CD14-positive monocyte (primary cell): ENCODE data around the gene NOPCHAP1. TPM values are rescaled to one million over a fixed set of nuclear protein-coding genes. Genes with fewer than 3 reads are reported as not detected.

Source experiments
- DNase-seq, 3 donors: peaks; one replicate each; pipeline ENCODE4 v3.0.0-alpha.2; 2011 to 2022
- H2AFZ ChIP-seq: 2 replicates; pipeline ENCODE4 v1.6.0; 2012; ENCODE audit warnings: mild to moderate bottlenecking, low read depth, low read length, inconsistent platforms; ENCODE audit not compliant: insufficient read depth, poor library complexity, severe bottlenecking
- H3K27ac ChIP-seq, 2 donors: 1 replicate in 1 of 2; 2 replicates in 1 of 2; pipeline ENCODE4 v1.5.1; 2012 to 2013; ENCODE audit warnings: low read length in 2 of 2, control low read depth in 1 of 2, inconsistent platforms in 1 of 2, low read depth in 1 of 2, mild to moderate bottlenecking in 1 of 2
- H3K27me3 ChIP-seq, 2 donors: one replicate each; pipeline versions ENCODE4 v1.6.0 to v1.6.1; 2011 to 2013; ENCODE audit warnings: low read length in 2 of 2; ENCODE audit not compliant: control insufficient read depth in 2 of 2, insufficient read depth in 2 of 2
- H3K36me3 ChIP-seq, 2 donors: replicated peaks in 1 of 2; 1 replicate in 1 of 2; 2 replicates in 1 of 2; pipeline versions ENCODE4 v1.5.1 to v1.6.1; 2012 to 2013; ENCODE audit warnings: low read length in 2 of 2, control low read depth in 1 of 2, inconsistent platforms in 1 of 2, mild to moderate bottlenecking in 1 of 2; ENCODE audit not compliant: insufficient read depth in 2 of 2, control insufficient read depth in 1 of 2
- H3K4me1 ChIP-seq, 2 donors: 1 replicate in 1 of 2; 2 replicates in 1 of 2; pipeline versions ENCODE4 v1.5.1 to v1.6.1; 2012 to 2013; ENCODE audit warnings: low read length in 2 of 2, control low read depth in 1 of 2, inconsistent platforms in 1 of 2, mild to moderate bottlenecking in 1 of 2, moderate library complexity in 1 of 2; ENCODE audit not compliant: insufficient read depth in 2 of 2, control insufficient read depth in 1 of 2
- H3K4me2 ChIP-seq: replicated peaks from 2 replicates; pipeline ENCODE3; 2012; ENCODE audit warnings: low read length, moderate library complexity, mild to moderate bottlenecking; ENCODE audit not compliant: poor library complexity, severe bottlenecking; ENCODE audit errors: extremely low read depth
- H3K4me3 ChIP-seq, 3 experiments: fragments of 200-600 bp in 1 of 3; sonication (generic) in 1 of 3; replicated peaks in 1 of 3; 1 replicate in 2 of 3; 2 replicates in 1 of 3; pipeline ENCODE4 v1.5.1; 2011 to 2013; ENCODE audit warnings: low read length in 3 of 3, mild to moderate bottlenecking in 3 of 3, control low read depth in 2 of 3, low read depth in 2 of 3, inconsistent platforms in 1 of 3, moderate library complexity in 1 of 3
- H3K79me2 ChIP-seq: 2 replicates; pipeline ENCODE4 v1.6.0; 2012; ENCODE audit warnings: mild to moderate bottlenecking, control low read depth, inconsistent platforms, low read length, moderate library complexity; ENCODE audit not compliant: insufficient read depth
- H3K9ac ChIP-seq: 2 replicates; pipeline ENCODE4 v1.6.0; 2017; ENCODE audit warnings: low read length, mild to moderate bottlenecking; ENCODE audit not compliant: insufficient read depth, poor library complexity, severe bottlenecking
- H3K9me3 ChIP-seq, 2 donors: replicated peaks in 1 of 2; 1 replicate in 1 of 2; 2 replicates in 1 of 2; pipeline versions ENCODE4 v1.5.1 to v1.6.1; 2012 to 2013; ENCODE audit warnings: low read length in 2 of 2, control low read depth in 1 of 2; ENCODE audit not compliant: control insufficient read depth in 1 of 2, insufficient read depth in 1 of 2
- H4K20me1 ChIP-seq: 2 replicates; pipeline ENCODE4 v1.6.0; 2012; ENCODE audit warnings: mild to moderate bottlenecking, low read length, control low read depth, moderate library complexity; ENCODE audit not compliant: insufficient read depth
- H3K27ac Mint-ChIP-seq, 7 donors: one replicate each; pipeline ENCODE4 v1.8.0; 2020; ENCODE audit warnings: mild to moderate bottlenecking in 7 of 7, mixed read lengths in 7 of 7, moderate library complexity in 6 of 7, inconsistent platforms in 2 of 7
- H3K27me3 Mint-ChIP-seq, 3 donors: one replicate each; pipeline ENCODE4 v1.8.0; 2021 to 2022; ENCODE audit warnings: low read depth in 3 of 3, mild to moderate bottlenecking in 3 of 3, mixed read lengths in 3 of 3, moderate library complexity in 3 of 3, inconsistent platforms in 1 of 3
- H3K36me3 Mint-ChIP-seq, 2 donors: one replicate each; pipeline ENCODE4 v1.8.0; 2020; ENCODE audit warnings: mixed read lengths in 2 of 2, inconsistent platforms in 1 of 2, mild to moderate bottlenecking in 1 of 2
- H3K4me1 Mint-ChIP-seq: one replicate; pipeline ENCODE4 v1.8.0; 2020; ENCODE audit warnings: mild to moderate bottlenecking, mixed read lengths
- H3K4me3 Mint-ChIP-seq, 2 donors: one replicate each; pipeline ENCODE4 v1.8.0; 2020; ENCODE audit warnings: mild to moderate bottlenecking in 2 of 2, mixed read lengths in 2 of 2, moderate library complexity in 1 of 2
- H3K9me3 Mint-ChIP-seq, 7 donors: one replicate each; pipeline ENCODE4 v1.8.0; 2020 to 2022; ENCODE audit warnings: mixed read lengths in 7 of 7, mild to moderate bottlenecking in 6 of 7, moderate library complexity in 6 of 7, inconsistent platforms in 2 of 7
- CTCF ChIP-seq: fragments of 200-600 bp; IDR thresholded peaks from one replicate; pipeline ENCODE4 v1.8.0; 2022; ENCODE audit warnings: antibody characterized with exemption, mild to moderate bottlenecking
- WGBS: methylation state at CpG from one replicate; pipeline ENCODE4 v1.1.5; 2013; ENCODE audit warnings: missing lambda C conversion rate; ENCODE audit not compliant: insufficient coverage; 5-methylcytosine and 5-hydroxymethylcytosine counted together
- intact Hi-C, 2 donors: fragments of 100-400 bp; cut with micrococcal nuclease; formaldehyde crosslinking; loops; one replicate each; pipeline versions ENCODE4 v1.15.0 to v1.15.1; 2023
- polyA plus RNA-seq, 3 donors: library from polyadenylated mRNA; depleted of rRNA in 1 of 3; unstranded in 2 of 3; stranded (reverse) in 1 of 3; fragments of 300-500 nt in 2 of 3; fragments of >200 nt in 1 of 3; fragmentation: Illumina TruSeq in 2 of 3; gene quantifications; 1 replicate in 2 of 3; 2 replicates in 1 of 3; pipeline ENCODE4 v1.2.3, GENCODE V29; 2012 to 2021

NOPCHAP1 gene
- polyA plus RNA-seq, 3 donors, result 2.6 to 14.0 (median 12.0) TPM

- Histone ChIP-seq H3K27ac (no peak overlapping the region), H3K9ac (no peak overlapping the region), H4K20me1 (no peaks in the 10 kb centered on the region), H3K4me1 (peaks cover 33 to 36% of the 10 kb centered on the region in 2 donors), H3K4me3 (no peak overlapping the region), H3K36me3 (peaks cover 25 to 70% of the 10 kb centered on the region in 2 donors), H3K9me3 (no peaks in the 10 kb centered on the region), H2AFZ (no peak overlapping the region), H3K27me3 (no peaks in the 10 kb centered on the region), H3K4me2 (no peak overlapping the region), H3K79me2 (no peaks in the 10 kb centered on the region)
- no peaks in the 10 kb centered on the region for H3K27me3 Mint-ChIP-seq
- peaks cover 35% of the 10 kb centered on the region for H3K4me1 Mint-ChIP-seq
- no peak overlapping the region for H3K4me3 Mint-ChIP-seq
- WGBS, result 89% methylated on average over 7 of the region's 7 CpGs
- no peak overlapping the region for H3K27ac Mint-ChIP-seq
- peaks cover 73 to 85% of the 10 kb centered on the region in 2 donors for H3K36me3 Mint-ChIP-seq
- intact Hi-C loops, result no loop called here
- DNase-seq, result no peak
- no peak for TF ChIP-seq CTCF
- peaks cover 0 to 2% (median 0%) of the 10 kb centered on the region in 7 donors for H3K9me3 Mint-ChIP-seq
These were observed 13.2 kb downstream of the NOPCHAP1 start for GRCh38 chr12:104999347-104999685.

- Histone ChIP-seq H3K9ac (no peak overlapping the region), H3K9me3 (no peaks in the 10 kb centered on the region), H4K20me1 (no peaks in the 10 kb centered on the region), H3K27ac (no peak overlapping the region), H3K79me2 (no peaks in the 10 kb centered on the region), H3K4me1 (peaks cover 24 to 25% of the 10 kb centered on the region in 2 donors), H3K4me2 (no peak overlapping the region), H3K36me3 (peaks cover 23 to 73% of the 10 kb centered on the region in 2 donors), H3K4me3 (no peak overlapping the region), H3K27me3 (no peaks in the 10 kb centered on the region), H2AFZ (no peak overlapping the region)
- DNase-seq, result no peak
- H3K4me1 Mint-ChIP-seq, result peaks cover 25% of the 10 kb centered on the region
- no peaks in the 10 kb centered on the region for H3K27me3 Mint-ChIP-seq
- intact Hi-C loops, result no loop called here
- H3K36me3 Mint-ChIP-seq, result peaks cover 76 to 81% of the 10 kb centered on the region in 2 donors
- no peak overlapping the region for H3K4me3 Mint-ChIP-seq
- H3K27ac Mint-ChIP-seq, result no peak overlapping the region
- TF ChIP-seq CTCF, result no peak
- peaks cover 0 to 7% (median 2%) of the 10 kb centered on the region in 7 donors for H3K9me3 Mint-ChIP-seq
These were observed 15.4 kb downstream of the NOPCHAP1 start for GRCh38 chr12:105001476-105001875.
